ENCODE data around the gene PNN.
A peak's percentile ranks its signal among the peaks of the same experiment; 100 is the strongest.
"Not testable (repeated sequence)": the region's sequence is repeated elsewhere in the genome, so short reads cannot be mapped to it uniquely, and the experiment has no call there.

PNN gene

DNA sequence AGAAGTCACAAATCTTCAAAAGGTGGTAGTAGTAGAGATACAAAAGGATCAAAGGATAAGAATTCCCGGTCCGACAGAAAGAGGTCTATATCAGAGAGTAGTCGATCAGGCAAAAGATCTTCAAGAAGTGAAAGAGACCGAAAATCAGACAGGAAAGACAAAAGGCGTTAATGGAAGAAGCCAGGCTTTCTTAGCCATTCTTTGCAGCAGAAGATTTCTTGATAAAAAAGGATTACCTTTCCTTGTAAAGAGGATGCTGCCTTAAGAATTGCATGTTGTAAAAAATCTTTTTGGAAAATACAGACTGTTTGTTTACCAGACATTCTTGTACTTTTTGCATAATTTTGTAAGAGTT, 6.6 kb downstream of the PNN start:
- no peak for DNase-seq

- no peak for DNase-seq
Observed at GRCh38 chr14:39182770-39183684, 8.0 kb downstream of the PNN start.

DNA sequence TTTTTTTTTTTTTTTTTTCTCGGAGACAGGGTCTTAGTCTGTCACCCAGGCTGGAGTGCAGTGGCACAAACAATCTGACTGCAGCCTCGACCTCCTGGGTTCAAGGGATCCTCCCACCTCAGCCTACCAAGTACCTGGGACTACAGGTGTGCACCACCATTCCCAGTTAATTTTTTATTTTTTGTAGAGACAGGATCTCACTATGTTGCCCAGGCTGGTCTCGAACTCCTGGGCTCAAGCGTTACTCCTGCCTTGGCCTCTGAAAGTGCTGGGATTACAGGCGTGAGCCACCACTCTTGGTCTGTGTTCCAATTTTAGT, 8.6 kb downstream of the PNN start:
- DNase-seq: not testable (repeated sequence)

GRCh38 chr14:39184628-39185255, 9.7 kb downstream of the PNN start:
- no peak for DNase-seq

- DNase-seq: no peak
Observed at GRCh38 chr14:39185256-39186049, 10.4 kb downstream of the PNN start.

GRCh38 chr14:39186941-39187525, 12.0 kb downstream of the PNN start:
- DNase-seq: no peak

DNA sequence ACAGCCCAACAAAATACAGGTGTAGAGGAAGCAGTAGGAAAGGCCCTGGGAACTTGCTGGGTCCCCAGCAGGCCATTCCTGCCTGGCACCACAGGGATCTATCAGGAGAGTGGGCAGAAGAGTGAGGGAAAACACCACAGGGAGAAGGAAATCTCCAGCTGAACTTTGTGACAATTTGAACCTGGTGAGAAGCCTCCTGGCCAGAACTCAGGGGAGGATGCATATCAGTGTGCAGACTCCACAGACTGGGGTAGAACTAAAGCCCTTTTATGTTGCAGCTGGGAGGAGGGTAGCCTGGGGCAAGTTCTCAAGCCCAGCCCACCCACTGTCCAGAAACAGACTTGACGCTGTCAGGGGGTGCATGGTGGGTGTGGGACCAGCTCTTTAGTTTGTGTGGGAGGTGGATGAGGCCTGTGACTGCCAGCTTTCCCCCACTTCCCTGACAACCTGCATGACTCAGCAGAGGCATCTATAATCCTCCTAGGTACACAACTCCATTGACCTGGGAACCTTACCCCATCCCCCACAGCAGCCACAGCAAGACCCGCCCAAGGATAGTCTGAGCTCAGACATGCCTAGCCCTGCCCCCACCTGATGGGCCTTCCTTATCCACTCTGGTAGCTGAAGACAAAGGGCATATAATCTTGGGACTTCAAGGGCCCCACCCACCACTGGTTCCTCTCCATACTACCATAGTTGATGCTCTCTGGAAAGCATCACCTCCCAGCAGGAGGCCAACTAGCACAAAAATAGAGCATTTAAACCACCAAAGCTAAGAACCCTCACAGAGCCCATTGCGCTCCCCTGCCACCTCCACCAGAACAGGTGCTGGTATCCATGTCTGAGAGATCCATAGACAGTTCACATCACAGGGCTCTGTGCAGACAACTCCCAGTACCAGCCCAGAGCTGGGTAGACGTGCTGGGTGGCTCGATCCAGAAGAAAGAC, 28.9 kb downstream of the PNN start:
- no peak for DNase-seq

GRCh38 chr14:39207430-39207829, 32.4 kb downstream of the PNN start:
- DNase-seq: not testable (repeated sequence)

DNA sequence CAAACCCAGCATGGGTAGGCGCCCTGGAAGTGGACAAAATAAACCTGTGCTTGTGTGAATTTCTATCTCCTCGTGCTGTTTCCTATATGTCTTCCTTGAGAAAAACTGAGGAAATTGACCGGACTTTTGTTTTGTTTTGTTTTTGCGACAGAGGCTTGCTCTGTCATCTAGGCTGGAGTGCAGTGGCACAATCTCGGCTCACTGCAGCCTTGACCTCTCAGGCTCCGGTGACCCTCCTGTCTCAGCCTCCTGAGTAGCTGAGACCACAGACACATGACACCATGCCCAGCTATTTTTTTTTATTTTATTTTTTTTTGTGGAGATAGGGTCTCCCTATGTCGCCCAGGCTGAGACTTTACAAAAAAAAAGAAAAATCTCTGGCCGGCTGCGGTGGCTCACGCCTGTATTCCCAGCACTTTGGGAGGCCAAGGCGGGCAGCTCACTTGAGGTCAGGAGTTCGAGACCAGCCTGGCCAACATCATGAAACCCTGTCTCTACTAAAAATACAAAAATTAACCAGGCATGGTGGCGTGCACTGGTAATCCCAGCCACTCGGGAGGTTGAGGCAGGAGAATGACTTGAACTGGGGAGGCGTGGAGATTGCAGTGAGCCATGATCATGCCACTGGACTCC, 36.2 kb downstream of the PNN start:
- DNase-seq: no peak

GRCh38 chr14:39212034-39212433, 37.0 kb downstream of the PNN start:
- DNase-seq: no peak

DNA sequence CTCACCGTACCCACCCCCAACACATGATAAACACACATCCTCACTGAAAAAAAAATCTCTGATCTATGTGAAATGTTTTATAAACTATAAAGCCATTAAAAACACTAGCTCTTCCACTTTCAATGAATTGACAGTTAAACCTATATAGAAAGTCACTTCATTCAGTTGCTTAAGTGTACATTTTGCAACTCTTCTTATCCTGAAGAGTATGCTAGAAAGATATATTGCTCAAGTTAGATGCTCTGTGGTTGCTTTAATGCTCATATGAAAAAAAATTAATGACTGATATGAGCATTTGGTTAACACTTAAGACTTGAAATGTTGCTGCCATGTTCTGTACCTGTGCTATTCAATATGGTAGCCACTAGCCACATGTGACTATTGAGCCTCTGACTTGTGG, 37.6 kb downstream of the PNN start:
- DNase-seq: no peak

- DNase-seq: no peak
Observed at GRCh38 chr14:39217214-39217879, 42.3 kb downstream of the PNN start.

DNA sequence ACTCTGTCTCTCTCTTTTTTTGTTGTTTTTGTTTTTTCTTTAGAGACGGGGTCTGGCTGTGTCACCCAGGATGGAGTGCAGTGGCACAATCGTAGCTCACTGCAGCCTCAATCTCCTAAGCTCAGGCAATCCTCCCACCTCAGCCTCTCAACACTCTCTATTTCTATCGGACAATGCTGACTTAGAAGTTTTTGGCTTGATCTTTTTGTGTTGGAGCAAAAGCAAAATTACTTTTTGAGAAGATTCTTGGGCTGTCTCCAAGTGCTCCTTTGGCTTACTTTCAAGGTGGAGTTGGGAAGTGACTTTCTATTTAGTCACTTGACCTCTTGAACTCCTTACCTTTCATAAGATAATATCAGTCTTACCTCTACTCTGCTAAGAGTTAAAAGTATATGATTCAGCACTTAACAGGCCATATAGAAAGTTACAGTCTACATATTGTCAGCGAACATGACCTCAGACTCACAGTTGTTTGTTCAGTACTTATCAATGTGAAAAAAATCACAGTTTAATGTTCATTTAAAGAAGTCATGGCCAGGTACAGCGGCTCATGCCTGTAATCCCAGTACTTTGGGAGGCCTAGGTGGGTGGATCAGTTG, 43.2 kb downstream of the PNN start:
- no peak for DNase-seq

- no peak for DNase-seq
Observed at GRCh38 chr14:39219075-39219499, 44.0 kb downstream of the PNN start.

GRCh38 chr14:39220473-39220872, 45.4 kb downstream of the PNN start:
- not testable (repeated sequence) for DNase-seq

DNA sequence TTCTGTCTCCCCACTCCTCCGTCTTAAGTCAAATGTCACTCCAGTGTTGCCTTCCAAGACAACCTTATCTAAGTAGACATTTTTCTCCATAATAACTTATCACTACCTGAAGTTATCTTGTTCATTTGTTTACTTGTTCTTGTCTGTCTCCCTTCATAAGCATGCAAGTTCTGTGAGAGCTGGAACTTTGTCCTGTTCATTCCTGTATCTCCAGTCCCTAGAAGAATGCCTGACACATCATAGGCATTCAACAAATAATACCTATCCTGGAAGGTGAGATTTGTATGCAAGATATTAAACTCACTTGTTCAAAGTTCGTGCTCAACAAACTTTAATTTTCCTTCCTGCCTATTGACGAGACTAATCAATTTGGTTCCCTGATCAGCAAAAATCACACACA, 53.0 kb downstream of the PNN start:
- no peak for DNase-seq

GRCh38 chr14:39228509-39229221, 53.6 kb downstream of the PNN start:
- peak; percentile 25 for DNase-seq

DNA sequence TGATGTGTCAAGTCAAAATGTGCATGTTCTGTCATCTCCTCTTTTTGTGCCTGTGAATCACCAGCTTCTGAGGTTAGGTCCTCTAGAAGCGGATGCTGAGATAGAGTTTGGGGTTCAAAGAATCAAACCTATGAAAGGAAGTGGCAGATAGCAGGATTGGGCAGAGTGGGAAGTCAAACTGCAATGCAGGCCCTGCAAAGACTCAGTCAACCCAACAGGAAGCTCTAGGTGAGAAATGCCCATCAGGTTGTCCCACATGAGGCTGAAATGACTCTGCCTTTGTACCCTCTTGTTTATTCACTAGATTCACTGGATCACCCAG, 54.1 kb downstream of the PNN start:
- peak; percentile 28 for DNase-seq

GRCh38 chr14:39229601-39230110, 54.6 kb downstream of the PNN start:
- no peak for DNase-seq

Measured in activated T-cell treated with anti-CD3 and anti-CD28 coated beads, Interleukin-2, amount 50 U/mL, for 1 hour (primary cell).